HG03354 (cell line): Measurements from ENCODE around the gene RER1.
A peak's percentile ranks its signal among the peaks of the same experiment; 100 is the strongest.

ENCODE experiments used
- ATAC-seq: cut with Tn5 transposase; IDR thresholded peaks from one replicate; pipeline ENCODE4 v1.9.1; 2021; ENCODE audit warnings: mild to moderate bottlenecking; ENCODE audit not compliant: unreplicated experiment, poor library complexity, severe bottlenecking

Gene RER1

GRCh38 chr1:2404142-2404889, 12.7 kb downstream of the RER1 start:
- ATAC-seq = no peak

GRCh38 chr1:2404890-2405511, 13.4 kb downstream of the RER1 start:
- ATAC-seq = no peak

- ATAC-seq = no peak
These were observed 14.1 kb downstream of the RER1 start for GRCh38 chr1:2405588-2406295.

GRCh38 chr1:2406451-2407041, 14.9 kb downstream of the RER1 start:
- ATAC-seq = no peak

- ATAC-seq = no peak
These were observed 15.7 kb downstream of the RER1 start for GRCh38 chr1:2407166-2407990.

GRCh38 chr1:2407991-2408275, 16.3 kb downstream of the RER1 start:
- ATAC-seq = no peak

GRCh38 chr1:2408456-2408855, 16.8 kb downstream of the RER1 start:
- ATAC-seq = no peak

- no peak for ATAC-seq
These were observed 17.2 kb downstream of the RER1 start for GRCh38 chr1:2408859-2409276.

GRCh38 chr1:2409745-2410144, 18.1 kb downstream of the RER1 start:
- no peak for ATAC-seq

GRCh38 chr1:2411801-2412394, 20.3 kb downstream of the RER1 start:
- ATAC-seq = peak; percentile 30

- ATAC-seq = peak; percentile 82
These were observed 20.7 kb downstream of the RER1 start, which contains the start of gene PEX10 for GRCh38 chr1:2412395-2412772. TSS of gene PEX10 (minus strand) at chr1:2412564. CDS start at chr1:2412502, 62 bp downstream.

- peak; percentile 26 for ATAC-seq
These were observed 21.3 kb downstream of the RER1 start for GRCh38 chr1:2412773-2413494.

- ATAC-seq = no peak
These were observed 22.1 kb downstream of the RER1 start for GRCh38 chr1:2413495-2414296.

- ATAC-seq = peak; percentile 23
These were observed 22.8 kb downstream of the RER1 start for GRCh38 chr1:2414297-2414958.

GRCh38 chr1:2415337-2415736, 23.7 kb downstream of the RER1 start:
- ATAC-seq = no peak

GRCh38 chr1:2415801-2416208, 24.2 kb downstream of the RER1 start:
- ATAC-seq = no peak

GRCh38 chr1:2416403-2416802, 24.8 kb downstream of the RER1 start:
- no peak for ATAC-seq
